GM12872 (cell line): ENCODE measurements around the gene OTOGL.

Experiments
- CTCF ChIP-seq: IDR thresholded peaks from 3 replicates; pipeline ENCODE4 v1.5.1; 2011; ENCODE audit warnings: low read depth, mild to moderate bottlenecking, low read length, moderate library complexity; ENCODE audit not compliant: insufficient read depth

Gene OTOGL

GRCh38 chr12:80314741-80315140, 215.4 kb downstream of the OTOGL start:
- TF ChIP-seq CTCF = no peak

DNA sequence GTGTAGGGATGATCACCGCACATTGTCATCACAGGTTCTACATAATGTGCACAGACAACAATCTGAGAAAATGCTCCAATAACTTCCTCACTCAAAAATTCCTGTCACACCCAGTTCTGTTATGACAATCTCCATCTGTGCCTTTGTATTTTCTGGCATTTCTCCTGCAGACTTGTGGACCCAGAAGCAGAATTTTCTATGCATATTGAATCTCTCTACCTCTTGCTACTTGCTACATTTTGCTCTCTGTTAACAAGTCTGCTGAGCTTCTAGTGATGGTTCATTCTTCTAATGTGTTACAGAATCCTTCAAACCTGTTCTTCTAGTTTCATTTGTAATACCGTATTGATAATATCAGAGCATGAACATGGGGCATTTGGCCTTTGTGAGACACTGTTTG, 216.9 kb downstream of the OTOGL start:
- TF ChIP-seq CTCF = no peak

- TF ChIP-seq CTCF = no peak
Measured at GRCh38 chr12:80317307-80317706, 218.0 kb downstream of the OTOGL start.

DNA sequence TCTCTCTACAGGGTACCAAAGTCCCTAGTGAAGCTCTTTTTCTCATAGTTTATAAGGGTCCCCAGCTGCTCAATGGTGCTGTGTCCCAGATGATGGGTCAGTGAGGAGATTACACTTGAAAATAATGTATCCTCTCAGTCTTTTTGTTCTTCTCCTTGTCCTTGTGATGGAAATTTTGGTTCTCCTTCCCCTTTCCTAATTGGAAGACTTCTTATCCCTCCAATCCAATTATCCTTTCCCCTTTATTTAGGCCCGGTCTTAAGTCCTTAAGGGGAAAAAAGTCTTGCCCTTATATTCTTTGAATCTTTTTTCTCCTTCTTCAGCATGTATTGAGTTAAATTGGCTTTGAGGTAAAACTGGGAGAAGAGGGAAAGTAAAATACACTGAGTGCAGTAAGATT, 218.6 kb downstream of the OTOGL start:
- no peak for TF ChIP-seq CTCF

DNA sequence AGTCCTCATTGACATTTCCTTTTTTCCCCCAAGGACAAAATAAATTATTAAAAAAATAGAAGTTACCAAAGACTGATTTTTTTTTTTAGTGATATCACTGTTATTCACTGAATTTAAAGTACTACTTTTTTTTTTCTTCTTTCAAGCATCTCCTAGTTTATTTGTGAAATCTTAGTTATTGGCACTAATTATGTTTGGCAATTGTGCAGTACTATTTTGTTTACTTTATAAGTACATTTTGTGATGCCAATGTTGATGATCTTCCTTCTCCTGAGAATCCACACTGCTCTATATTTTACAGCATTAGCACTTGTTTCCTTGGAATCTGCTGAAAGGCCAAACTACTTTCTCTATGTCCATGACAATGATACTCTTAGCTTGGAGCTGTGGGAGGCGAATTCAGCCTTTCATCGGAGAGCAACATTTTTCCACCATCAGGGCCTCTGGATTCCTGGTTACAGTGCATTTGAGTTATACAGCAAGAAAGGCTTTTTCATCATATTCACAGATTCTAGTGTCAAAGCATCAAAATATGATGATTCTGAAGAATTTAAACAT, 220.9 kb downstream of the OTOGL start:
- no peak for TF ChIP-seq CTCF

DNA sequence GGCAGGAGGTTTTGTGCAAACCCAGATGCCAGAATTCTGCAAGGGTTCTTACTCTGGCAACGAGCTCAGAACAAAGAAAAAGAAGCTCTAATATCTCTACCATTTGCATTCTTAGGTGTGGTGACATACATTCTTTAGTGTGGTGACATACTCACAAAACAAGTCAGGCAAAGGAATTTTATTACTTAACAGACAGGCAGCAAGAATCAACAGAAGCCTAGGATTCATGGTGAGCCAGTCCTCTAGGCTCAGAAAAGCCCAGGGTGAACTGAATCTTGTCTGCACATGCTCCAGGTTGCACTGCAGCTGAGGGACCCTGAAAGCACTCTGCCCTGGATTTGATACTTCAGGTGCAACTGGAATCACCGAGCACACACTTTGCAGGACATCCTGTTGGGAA, 222.3 kb downstream of the OTOGL start:
- TF ChIP-seq CTCF = no peak

GRCh38 chr12:80325167-80325959, 226.0 kb downstream of the OTOGL start:
- TF ChIP-seq CTCF = no peak
